Activated CD8-positive, alpha-beta memory T cell treated with anti-CD3 and anti-CD28 coated beads, Interleukin-2, amount 50 U/mL, for 1 hour (primary cell): ENCODE results near the gene USP22.
"Not testable (repeated sequence)": the region's sequence is repeated elsewhere in the genome, so short reads cannot be mapped to it uniquely, and the experiment has no call there.

Experiments used
- DNase-seq: peaks from one replicate; pipeline ENCODE4 v3.0.0-alpha.2; 2020; ENCODE audit errors: extremely low read depth

Gene USP22

GRCh38 chr17:20988001-20988636 lies 54.7 kb downstream of the USP22 start:
- DNase-seq, result no peak

GRCh38 chr17:20987511-20987910 lies 55.3 kb downstream of the USP22 start:
- DNase-seq, result no peak

- no peak for DNase-seq
Observed at GRCh38 chr17:20986767-20987510, 55.9 kb downstream of the USP22 start.

DNA sequence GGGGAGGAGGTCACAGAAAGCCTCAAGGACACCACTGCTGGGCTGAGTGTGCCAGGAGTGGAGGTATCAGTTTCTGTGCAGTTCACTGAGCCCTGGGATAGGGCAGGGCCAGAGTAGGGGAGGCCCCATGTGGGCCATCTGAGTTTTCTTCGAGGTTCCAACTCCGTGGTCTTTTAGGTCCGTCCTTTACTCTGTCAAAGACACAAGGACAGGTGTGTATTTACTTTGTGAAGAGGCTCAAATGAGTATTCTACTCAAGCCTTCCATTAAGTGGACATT lies 59.5 kb downstream of the USP22 start:
- no peak for DNase-seq

- DNase-seq, result no peak
Observed at GRCh38 chr17:20982589-20983358, 60.0 kb downstream of the USP22 start.

DNA sequence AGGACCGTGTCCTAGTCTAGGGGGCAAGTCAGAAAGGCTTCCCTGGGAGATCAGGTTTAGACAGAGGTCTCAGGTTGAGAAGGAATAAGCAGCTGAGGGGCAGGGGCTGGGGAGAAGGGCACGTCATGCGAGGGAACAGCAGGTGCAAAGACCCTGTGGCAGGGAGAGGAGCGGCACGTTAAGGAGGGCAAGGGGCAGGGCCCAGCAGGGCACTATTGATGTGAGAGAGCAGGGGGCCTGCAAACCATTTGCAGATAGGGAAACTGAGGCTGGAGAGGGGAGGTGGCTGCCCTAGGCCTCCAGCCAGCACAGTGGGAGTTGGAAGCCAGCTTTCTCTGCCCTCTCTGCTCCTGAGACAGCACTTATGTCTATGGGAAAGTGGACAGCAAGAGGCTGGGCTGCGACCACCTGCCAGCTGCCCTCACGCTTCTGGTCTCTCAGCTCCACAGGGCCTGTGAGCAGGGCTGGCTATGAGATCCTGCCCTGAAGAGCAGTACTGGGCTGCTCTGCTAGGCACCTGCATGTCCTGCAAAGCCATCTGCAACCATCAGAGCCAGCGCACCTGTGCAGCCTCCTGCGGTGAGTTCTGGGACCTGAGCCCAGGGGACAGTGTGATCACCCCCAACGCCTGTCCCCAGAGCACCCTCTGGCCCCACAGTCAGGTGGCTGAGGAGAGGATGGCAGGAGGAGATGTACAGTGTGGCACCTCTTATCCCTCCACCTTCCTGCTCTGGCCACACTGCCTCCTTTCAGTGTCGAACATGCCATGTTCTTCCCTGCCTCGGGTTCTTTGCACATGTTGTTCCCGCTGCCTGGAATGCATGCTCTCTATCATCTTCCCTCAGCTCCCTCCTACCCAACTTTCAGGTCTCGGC lies 61.5 kb downstream of the USP22 start:
- no peak for DNase-seq

GRCh38 chr17:20979792-20980083 lies 63.1 kb downstream of the USP22 start:
- DNase-seq, result no peak

- DNase-seq, result not testable (repeated sequence)
Observed at GRCh38 chr17:20979007-20979791, 63.6 kb downstream of the USP22 start.

GRCh38 chr17:20977609-20978253 lies 65.1 kb downstream of the USP22 start:
- DNase-seq, result not testable (repeated sequence)

GRCh38 chr17:20975566-20975965 lies 67.2 kb downstream of the USP22 start:
- DNase-seq, result no peak

GRCh38 chr17:20970329-20970728 lies 72.5 kb downstream of the USP22 start:
- DNase-seq, result no peak

GRCh38 chr17:20968913-20969616 lies 73.7 kb downstream of the USP22 start:
- no peak for DNase-seq

DNA sequence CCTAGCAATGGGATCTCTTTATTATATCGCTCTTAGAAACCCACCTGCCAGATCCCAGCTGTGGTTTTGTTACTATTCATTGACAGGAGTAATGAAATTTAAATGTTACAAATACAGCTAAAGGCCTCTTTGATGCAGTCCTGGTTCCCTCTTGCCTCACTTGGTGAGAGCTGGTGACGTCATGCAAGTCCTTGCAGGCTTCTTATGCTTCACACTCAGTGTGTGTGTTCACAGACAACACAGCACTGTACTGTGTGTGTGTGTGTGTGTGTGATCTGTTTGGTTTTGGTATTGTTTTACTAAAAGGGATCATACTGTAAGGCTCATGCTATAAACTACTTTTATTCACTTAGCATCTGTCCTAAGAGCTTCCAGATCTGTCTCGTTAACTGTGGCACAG lies 75.0 kb downstream of the USP22 start:
- DNase-seq, result no peak

GRCh38 chr17:20966870-20967269 lies 75.9 kb downstream of the USP22 start:
- no peak for DNase-seq

- DNase-seq, result no peak
Observed at GRCh38 chr17:20965492-20965891, 77.3 kb downstream of the USP22 start.

GRCh38 chr17:20961586-20961985 lies 81.2 kb downstream of the USP22 start:
- no peak for DNase-seq

DNA sequence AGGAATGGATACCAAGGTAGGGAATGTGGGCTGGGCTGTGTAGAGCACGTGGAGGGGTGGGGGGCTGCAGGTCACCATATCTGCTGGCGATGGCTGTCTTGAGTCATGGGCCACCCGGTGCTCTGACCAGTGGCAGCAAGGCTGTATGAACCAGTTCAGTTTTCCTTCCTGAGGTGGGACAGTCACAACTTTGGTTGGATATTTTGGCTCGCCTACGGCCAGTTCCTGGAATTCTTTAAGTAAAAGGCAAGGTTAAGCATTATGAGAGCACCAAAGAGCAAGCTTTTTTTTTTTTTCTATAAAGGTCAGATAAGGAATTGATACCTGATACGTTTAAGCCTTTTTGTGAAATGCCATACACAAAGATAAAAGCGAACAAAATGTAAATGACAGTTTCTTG lies 81.9 kb downstream of the USP22 start:
- no peak for DNase-seq

DNA sequence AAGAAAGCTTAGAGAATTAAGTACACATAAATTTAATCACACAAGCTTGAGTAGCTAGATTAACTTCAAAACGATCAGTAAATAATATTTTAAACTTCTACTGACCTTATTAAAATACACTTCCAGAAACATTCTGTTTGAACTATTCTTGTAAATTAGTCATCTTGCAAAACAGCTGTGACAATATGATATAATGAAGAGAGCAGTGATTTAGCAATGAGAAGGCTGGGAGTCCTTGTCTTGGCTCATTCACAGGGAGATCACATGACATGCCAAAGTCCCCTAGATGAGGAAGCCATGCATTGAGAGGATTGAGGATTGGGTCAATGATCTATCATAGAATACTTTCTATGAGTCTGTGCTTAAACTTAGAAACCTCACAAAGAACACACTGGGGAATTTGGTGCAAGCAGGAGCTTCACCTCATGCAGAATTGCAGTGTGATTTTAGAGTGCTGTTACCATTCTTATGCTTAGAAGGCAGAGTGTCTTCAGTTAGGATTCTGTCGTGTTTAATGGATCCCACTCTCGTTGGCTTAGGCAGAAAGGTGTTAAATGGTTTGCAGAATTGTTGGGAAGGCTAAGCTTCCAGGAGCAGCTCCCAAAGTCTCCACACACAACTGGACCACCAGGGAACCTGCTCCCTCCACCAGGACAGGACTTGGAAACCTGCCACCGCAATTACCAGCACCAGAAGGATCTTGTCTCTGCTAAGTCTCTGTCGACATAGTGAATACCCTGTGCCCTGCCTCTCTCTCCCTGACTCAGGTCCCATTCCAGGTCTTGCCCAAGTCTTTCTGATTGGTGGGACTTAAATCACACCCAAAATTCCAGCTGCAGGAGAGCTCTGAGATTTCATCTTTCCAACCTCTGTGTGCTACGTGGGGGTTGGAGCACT lies 87.1 kb downstream of the USP22 start:
- no peak for DNase-seq

GRCh38 chr17:20954794-20955193 lies 88.0 kb downstream of the USP22 start:
- no peak for DNase-seq
